GM10248 (cell line): ENCODE results near the gene TATDN2.
A peak's percentile ranks its signal among the peaks of the same experiment; 100 is the strongest.

Source experiments
- CTCF ChIA-PET: fragments of 300-600 bp; sonication (Branson Sonifier 250); formaldehyde crosslinking; extraction: SDS; loops from one replicate; lab custom pipeline; 2021; ENCODE audit warnings: antibody characterized with exemption; lab: Yijun Ruan, JAX
- POLR2A ChIA-PET: fragments of 350-650 bp; sonication (Branson Sonifier 250); formaldehyde crosslinking; extraction: SDS; loops from one replicate; lab custom pipeline; 2020; ENCODE audit warnings: antibody characterized with exemption; lab: Yijun Ruan, JAX
- DNase-seq: peaks from one replicate; pipeline ENCODE4 v3.0.0; 2012; ENCODE audit errors: extremely low spot score
- TF ChIP-seq, protein P1 (sequence below): IDR thresholded peaks from 2 replicates; pipeline ENCODE4 v1.5.1; 2012; ENCODE audit warnings: mild to moderate bottlenecking, low read depth; ENCODE audit errors: extremely low read depth, missing control alignments, control extremely low read depth

Gene TATDN2, protein sequence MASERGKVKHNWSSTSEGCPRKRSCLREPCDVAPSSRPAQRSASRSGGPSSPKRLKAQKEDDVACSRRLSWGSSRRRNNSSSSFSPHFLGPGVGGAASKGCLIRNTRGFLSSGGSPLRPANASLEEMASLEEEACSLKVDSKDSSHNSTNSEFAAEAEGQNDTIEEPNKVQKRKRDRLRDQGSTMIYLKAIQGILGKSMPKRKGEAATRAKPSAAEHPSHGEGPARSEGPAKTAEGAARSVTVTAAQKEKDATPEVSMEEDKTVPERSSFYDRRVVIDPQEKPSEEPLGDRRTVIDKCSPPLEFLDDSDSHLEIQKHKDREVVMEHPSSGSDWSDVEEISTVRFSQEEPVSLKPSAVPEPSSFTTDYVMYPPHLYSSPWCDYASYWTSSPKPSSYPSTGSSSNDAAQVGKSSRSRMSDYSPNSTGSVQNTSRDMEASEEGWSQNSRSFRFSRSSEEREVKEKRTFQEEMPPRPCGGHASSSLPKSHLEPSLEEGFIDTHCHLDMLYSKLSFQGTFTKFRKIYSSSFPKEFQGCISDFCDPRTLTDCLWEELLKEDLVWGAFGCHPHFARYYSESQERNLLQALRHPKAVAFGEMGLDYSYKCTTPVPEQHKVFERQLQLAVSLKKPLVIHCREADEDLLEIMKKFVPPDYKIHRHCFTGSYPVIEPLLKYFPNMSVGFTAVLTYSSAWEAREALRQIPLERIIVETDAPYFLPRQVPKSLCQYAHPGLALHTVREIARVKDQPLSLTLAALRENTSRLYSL

DNA sequence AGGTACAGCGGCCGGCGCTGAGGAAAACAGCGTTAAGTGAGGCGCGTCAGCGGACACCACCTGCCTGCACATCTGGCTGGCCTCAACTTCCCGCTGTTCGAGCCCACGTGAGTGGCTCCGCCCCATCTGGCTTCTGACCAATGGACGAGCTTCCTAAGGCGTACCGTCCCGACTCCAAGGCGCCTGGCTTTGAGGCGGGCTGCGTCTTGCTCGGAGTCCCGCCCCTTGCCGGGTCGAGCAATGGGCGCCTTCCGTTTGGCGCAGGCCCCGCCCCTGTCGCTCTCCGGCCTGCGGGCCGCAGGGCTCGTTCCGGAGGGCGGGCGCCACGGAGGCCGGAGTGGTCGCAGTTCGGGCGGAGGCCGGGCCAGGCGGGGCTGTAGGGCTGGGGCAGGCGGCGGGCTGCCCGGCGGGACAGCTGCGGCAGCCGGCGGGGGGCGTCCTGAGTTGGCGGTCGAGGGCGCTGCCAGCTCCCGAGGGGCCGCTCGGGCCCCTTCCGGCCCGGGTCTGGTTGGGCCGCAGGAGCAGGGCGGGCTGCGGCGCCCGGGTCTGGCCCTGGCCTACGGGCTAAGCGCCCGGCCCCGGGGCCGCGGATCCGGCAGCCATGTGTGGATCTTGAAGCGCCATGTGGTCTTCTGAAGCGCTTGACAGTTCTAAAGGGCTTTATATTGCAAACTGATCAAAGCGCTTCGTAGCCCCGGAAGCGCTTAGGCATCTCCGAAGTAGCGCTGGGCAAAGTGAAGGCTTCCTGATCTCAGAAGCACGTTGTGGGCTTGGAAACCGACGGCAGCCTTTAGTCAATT lies at the start of gene TATDN2:
TATDN2 (plus strand) TSS at position 276 of the 800 bp plus-strand sequence. CDS start 742 bp downstream, outside the sequence.
- CTCF ChIA-PET, result interaction anchor here (1.0 to 1.8 kb wide), 6 partner anchors 9 to 222 kb away, joined by 3 to 6 read pairs (median 4); partner anchors contain the start of gene FANCD2
- peak; percentile 99 for DNase-seq
- TF ChIP-seq, protein P1, sequence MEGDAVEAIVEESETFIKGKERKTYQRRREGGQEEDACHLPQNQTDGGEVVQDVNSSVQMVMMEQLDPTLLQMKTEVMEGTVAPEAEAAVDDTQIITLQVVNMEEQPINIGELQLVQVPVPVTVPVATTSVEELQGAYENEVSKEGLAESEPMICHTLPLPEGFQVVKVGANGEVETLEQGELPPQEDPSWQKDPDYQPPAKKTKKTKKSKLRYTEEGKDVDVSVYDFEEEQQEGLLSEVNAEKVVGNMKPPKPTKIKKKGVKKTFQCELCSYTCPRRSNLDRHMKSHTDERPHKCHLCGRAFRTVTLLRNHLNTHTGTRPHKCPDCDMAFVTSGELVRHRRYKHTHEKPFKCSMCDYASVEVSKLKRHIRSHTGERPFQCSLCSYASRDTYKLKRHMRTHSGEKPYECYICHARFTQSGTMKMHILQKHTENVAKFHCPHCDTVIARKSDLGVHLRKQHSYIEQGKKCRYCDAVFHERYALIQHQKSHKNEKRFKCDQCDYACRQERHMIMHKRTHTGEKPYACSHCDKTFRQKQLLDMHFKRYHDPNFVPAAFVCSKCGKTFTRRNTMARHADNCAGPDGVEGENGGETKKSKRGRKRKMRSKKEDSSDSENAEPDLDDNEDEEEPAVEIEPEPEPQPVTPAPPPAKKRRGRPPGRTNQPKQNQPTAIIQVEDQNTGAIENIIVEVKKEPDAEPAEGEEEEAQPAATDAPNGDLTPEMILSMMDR, result no peak
- POLR2A ChIA-PET, result interaction anchor here (0.5 to 1.0 kb wide), 4 partner anchors 15 to 496 kb away, joined by 3 to 8 read pairs (median 4); no protein-coding TSS in a partner anchor

DNA sequence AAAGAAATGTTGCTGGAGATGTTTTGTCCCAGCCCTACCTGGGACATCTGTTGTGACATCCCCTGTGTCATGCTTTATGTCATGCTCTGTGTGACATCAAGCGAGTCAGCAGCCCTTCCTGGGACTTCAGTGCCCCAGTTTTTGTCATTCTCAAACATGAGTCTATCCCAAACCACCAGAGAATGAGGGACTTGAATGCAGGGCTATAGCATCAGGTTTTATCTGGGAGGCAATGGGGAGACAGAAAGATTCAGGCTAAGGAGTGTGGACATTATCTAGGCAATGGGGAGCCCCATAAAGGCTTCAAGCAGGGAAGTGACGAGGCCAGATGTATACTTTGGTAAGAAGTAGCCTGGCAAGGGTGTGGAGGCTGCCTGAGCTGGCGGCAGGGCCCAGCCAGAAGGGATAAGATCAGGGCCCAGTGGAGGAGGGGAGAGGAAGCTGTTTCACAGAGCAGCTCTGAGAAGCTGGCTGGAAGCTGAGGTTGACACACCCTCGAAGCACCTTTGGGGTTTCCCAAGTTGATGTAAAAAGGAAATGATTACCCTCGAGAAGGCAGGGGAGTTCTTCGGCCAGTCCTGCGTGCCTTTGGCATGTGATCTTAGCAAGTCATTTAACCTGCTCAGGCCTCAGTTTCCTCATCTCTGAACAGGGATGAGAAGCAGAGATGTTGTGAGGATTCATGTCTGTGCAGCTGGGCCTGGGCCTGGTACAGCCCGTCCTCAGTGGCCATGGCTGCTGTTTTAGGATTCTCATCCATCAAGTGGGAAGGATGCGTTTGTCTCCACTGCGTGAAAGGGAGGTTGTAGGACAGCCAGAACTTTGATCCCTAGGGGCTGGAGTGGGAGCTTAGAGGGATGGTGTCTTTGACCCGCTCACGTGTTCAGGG lies 49.3 kb upstream of the TATDN2 start:
- CTCF ChIA-PET, result interaction anchor here (1.1 to 3.4 kb wide), 3 partner anchors 14 to 27 kb away, joined by 3 to 9 read pairs (median 7); no protein-coding TSS in a partner anchor
- TF ChIP-seq, protein P1, result no peak
- POLR2A ChIA-PET, result no interaction called here
- DNase-seq, result peak; percentile 82

DNA sequence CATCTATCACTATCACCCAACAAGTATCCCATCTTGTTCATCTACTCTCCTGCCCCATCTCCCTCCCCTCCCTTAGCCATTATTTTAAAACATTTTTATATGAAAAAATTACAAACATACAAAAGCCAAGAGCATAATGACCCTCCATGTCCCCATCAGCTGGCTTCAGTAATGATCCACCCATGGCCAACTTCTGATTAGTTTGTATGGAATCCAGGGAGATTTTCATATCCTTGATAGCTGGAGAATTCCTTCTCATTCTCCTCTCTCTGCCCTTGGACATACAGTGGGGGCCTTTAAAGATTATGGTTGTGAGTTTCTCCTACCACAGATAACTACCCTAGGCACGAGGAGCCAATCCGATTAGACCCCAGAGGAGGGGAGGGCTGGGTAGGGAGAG lies 43.3 kb upstream of the TATDN2 start:
- POLR2A ChIA-PET, result no interaction called here
- no peak for DNase-seq
- CTCF ChIA-PET, result interaction anchor here (0.8 to 4.0 kb wide), 6 partner anchors 9 to 40 kb away, joined by 3 to 26 read pairs (median 4); no protein-coding TSS in a partner anchor
- TF ChIP-seq, protein P1, result no peak

DNA sequence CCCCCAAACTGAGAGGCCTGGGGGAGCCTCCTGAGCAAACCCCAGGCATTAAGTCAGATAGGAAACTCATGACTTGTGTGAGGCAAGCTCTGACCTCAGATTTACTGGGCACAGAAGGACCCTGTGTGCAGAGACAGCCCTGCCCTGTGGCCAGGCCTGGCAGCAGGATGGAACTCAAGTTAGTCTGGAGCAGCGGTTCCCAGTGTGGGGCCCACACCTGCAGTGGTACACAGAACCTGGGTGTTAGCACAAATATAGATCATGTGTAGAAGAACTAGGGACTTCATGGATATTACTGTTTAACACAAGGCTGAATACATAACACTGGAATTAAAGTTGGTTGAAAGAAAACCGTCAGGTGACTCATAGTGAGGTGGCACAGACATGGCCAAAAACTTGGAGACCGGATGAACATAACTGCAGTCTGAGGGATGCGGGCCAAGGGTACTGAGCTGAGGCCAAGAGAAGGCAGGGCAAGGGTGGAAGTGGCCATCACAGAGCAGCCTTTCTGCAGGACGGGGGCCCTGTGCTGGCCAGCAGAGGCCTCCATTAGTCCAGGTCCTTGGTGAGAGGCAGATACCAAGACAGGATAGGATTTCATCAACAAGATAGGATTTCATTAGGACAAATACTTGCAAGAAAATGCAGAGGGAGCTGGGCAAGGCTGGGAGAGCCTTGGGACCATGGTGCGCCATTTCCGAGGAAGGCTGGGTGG lies 42.7 kb upstream of the TATDN2 start:
- DNase-seq, result no peak
- CTCF ChIA-PET, result interaction anchor here (1.0 to 4.0 kb wide), 6 partner anchors 8 to 31 kb away, joined by 3 to 26 read pairs (median 4); no protein-coding TSS in a partner anchor
- TF ChIP-seq, protein P1, result no peak
- POLR2A ChIA-PET, result no interaction called here

DNA sequence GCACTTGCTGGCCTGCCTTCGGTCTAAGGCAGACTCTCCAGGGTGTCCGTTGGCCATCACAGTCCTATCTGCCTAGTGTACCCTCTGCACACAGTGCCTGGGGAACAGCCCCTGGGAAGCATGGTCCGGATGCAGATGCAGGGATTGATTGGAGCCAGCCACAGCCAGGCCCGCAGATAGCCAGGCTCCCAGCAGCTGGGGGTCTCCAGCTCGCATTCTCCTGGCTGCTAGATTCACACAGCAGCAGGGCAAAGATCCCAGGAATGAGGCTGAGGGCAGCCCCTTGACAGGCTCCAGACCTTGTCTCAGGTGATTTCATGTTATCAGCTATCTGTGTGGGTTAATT lies 42.1 kb upstream of the TATDN2 start:
- TF ChIP-seq, protein P1, result no peak
- POLR2A ChIA-PET, result no interaction called here
- no peak for DNase-seq
- CTCF ChIA-PET, result interaction anchor here (1.1 to 1.5 kb wide), 2 partner anchors 11 to 32 kb away, joined by 3 read pairs; no protein-coding TSS in a partner anchor
